HG02642 (cell line): ENCODE results near the gene SGTB.
"Not testable (repeated sequence)": the region's sequence is repeated elsewhere in the genome, so short reads cannot be mapped to it uniquely, and the experiment has no call there.

ENCODE experiments used
- ATAC-seq: cut with Tn5 transposase; IDR thresholded peaks from one replicate; pipeline ENCODE4 v1.9.1; 2021; ENCODE audit warnings: mild to moderate bottlenecking; ENCODE audit not compliant: unreplicated experiment, poor library complexity

The SGTB gene

DNA sequence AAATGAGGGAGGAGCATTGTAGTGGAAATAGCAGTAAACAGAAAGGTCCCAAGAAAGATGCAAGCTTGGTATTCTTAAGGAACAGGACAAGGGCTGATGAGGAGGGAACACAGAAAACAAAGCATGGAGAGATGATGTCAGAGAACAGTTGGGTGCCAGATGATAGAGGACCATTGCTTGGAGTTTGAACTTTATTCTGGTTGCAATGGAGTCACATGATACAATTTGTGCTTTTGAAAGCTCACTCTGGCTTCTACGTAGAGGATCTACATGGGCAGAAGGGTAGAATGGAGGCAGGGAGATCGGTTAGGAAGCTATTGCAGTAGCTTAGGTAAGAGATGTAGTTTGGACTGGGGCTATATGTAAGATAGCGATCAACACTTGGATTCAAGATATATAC is 39.8 kb downstream of the SGTB start:
- ATAC-seq, result no peak

DNA sequence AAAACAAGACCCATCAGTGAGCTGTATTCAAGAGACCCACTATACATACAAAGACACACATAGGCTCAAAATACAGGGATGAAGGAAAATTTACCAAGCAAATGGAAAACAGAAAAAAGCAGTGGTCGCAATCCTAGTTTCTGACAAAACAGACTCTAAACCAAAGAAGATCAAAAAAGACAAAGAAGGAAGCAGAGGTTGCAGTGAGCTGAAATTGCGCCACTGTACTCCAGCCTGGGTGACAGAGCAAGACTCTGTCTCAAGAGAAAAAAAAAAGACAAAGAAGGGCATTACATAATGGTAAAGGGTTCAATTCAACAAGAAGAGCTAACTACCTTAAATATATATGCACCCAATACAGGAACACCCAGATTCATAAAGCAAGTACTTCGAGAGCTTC is 45.9 kb downstream of the SGTB start:
- not testable (repeated sequence) for ATAC-seq

DNA sequence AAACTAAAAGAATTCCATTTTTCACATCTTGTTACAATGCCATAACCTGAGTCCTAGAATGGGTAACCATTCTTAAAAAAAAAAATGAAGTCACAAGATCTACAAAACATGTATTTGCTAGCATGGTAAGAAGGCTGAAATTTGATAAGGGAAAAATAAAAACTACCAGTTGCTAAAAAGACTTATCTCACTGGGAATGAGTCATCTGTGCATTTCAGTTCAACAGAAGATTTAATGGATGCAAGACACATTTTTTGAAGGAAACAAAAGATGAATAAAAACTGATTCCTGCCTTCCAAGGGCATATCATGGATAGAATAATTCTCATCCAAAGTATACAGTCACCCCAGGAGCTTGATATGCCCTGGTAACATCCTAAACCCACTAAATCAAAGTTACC is 47.2 kb downstream of the SGTB start:
- ATAC-seq, result no peak

DNA sequence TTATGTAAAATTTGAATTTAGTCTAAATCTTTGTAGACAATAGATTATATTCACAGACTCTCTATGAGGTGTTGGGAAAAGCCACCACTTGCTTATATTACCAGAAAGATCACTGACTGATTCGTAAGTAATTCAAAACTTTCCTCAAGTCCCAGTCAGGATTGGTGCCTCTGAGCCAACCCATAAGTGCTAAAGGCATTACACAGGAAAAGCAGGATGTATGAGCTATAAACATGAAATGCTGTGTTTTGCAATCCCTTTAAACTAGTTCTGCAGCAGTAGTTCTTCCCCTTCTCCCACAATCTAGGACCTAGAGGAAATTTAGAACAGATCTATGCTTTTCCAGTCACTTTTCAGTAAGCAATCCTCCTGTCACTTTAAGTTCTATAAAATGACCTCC is 49.1 kb downstream of the SGTB start:
- no peak for ATAC-seq

DNA sequence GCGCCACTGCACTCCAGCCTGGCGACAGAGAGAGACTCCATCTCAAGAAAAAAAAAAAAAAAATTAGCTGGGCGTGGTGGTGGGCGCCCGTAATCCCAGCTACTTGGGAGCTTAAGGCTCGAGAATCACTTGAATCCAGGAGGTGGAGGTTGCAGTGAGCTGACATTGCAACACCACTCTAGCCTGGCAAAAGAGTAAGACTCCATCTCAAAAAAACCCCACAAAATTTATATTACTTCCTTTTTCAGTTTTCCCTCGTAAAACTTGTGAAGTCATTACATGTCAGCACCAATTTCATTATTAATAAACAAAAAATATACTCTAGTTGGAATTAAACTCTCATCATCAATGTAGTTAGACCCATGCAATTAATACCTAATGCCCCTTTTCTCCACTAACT is 53.2 kb downstream of the SGTB start:
- no peak for ATAC-seq

DNA sequence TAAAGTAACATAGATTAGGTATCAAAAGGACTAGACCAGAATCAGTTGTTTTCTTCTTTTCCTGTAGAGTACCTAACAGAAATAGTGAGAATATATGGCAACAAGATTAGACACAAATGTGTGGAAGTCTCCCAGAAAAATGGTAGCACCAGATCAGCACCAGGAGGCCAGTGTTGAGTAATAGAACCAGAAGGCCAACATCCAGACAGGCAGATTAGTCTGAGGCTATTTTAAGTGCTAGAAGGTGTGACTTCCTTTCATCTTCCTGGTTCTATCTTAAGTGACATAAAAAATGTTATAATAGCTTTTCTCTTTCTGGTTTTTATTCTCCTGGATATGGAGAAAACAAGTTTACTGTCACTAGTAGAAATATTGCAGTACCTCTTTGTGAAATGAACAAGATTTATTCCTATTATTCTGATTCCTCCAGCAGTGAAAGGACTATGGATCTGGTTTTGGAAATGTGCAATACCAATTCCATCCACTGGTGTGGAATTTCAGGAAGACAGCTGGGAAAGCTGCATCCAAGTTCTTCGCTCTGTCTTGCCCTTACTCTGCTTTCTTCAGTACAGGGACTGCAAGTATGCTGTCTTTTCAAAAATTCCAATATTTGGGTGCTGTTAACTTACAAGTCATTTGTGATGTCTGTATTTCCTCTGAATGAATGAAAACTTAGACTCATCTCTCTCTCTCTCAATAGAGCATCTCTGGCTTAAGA is 57.9 kb downstream of the SGTB start:
- no peak for ATAC-seq

DNA sequence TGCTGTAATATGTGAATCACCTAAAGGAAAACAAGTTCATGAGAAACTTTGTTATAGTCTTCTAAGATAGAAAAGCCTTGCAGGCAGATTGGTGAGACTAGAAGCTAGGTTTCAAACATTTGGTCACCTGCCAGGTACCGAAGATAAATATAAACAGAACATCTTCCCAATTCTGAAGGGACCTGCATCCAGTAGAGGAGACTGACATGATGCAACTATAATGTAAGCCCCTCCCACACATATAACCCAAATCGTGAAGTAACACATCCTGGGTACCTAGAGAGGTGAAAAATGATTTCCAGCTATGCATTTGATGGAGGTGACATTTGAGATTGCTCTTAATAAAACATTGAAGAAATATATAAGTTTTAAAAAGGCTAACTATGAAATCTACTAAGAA is 67.2 kb downstream of the SGTB start:
- no peak for ATAC-seq

DNA sequence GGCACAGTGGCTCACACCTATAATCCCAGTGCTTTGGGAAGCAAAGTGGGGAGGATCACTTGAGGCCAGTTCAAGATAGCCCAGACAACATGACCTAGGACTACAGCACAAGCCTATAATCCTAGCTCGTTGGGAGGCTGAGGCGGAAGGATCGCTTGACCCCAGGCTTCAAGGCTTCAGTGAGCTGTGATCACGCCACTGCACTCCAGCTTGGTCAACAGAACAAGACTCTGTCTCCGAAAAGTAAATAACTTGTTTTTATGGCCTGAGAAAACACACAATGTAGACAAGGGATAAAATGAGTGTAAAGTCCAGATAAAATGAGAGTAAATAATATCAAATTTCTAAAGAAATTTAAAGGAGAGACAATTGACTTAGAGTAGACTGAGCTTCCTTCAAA is 70.8 kb downstream of the SGTB start:
- ATAC-seq, result no peak

DNA sequence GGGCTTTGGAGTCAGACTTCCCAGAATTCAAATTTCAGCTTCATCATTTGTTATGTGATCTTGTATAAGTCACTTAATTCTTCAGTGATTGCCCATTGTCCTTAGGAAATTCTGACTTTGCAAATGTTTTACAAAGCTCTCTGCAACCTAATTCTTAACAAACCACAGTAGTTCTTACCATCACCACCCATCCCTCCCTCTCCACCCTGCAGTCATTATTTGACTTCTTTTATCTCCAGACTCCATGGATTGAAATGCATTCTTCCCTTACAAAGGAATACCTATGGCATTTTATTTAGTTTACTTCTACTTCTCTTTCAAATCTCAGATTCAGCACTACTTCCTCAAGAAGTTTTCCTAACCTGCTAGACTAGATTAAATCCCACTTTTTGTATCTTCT is 74.0 kb downstream of the SGTB start:
- no peak for ATAC-seq

DNA sequence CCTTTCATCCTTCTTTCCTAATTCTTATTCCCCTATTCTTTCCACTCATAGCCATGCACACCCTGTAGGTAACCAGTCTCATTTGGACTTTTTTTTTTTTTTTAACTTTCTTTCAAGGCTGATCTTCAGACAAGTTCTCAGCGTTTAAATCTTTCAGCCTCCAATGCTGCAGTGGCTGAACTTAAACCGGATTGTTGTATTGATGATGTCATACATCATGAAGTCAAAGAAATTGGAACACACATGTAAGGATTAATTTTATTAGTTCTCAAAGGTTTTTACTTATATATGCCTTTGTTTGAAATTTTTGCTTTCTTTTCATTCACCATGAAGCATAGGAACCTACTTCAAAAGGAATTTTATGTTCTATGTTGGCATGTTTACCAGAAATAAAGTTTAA is 75.0 kb downstream of the SGTB start:
- ATAC-seq, result no peak

DNA sequence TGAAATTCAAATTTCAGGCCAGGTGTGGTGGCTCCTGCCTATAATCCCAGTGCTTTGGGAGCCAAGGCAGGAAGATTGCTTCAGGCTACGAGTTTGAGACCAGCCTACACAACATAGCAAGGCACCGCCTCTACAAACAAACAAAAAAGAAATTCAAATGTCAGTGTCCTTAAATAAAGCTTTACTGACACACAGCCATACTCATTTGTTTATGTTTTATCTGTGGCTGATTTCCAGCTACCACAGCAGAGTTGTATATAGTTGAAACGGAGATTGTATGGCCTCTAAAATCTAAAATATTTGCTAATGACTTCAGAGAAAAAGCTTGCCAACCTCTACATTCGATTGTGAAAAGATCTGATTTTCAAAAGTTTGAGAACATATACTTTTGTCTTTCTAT is 81.7 kb downstream of the SGTB start:
- ATAC-seq, result no peak

DNA sequence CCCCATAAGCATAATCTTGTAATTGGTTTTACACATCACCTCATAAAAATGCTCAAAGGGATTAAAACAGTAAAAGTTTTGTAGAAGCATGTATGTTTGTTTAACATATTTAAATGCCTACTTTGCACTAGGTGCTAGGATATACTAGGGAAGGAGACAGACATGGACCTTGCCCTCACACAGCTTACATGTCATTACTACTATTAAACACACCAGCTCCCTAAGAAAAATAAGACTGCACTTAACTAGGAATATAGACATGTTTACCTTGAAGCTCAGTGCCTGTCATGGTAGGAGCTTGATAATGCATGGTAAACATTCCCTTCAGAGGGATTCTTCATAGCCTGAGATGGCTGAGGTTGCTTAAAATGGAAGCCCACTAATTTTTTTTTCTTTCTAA is 90.9 kb downstream of the SGTB start:
- ATAC-seq, result no peak

DNA sequence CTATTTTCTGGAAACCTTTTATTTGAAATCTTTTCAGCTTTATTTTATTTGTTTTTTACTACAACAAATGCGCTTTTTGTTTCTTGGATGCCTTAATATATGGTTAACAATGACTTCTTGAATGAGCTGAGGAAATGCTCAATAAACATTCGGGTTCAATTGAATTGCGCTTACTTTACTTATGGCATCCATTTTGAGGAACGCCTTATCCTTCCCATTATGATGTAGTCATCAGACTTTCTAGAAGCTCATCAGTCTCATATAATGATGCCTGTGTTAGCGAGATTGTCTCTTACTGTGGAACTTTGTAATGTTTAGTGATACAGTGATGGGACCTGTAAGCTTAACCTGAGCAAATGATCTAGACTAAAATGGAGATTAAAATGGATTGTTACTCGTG is 96.2 kb downstream of the SGTB start:
- no peak for ATAC-seq

DNA sequence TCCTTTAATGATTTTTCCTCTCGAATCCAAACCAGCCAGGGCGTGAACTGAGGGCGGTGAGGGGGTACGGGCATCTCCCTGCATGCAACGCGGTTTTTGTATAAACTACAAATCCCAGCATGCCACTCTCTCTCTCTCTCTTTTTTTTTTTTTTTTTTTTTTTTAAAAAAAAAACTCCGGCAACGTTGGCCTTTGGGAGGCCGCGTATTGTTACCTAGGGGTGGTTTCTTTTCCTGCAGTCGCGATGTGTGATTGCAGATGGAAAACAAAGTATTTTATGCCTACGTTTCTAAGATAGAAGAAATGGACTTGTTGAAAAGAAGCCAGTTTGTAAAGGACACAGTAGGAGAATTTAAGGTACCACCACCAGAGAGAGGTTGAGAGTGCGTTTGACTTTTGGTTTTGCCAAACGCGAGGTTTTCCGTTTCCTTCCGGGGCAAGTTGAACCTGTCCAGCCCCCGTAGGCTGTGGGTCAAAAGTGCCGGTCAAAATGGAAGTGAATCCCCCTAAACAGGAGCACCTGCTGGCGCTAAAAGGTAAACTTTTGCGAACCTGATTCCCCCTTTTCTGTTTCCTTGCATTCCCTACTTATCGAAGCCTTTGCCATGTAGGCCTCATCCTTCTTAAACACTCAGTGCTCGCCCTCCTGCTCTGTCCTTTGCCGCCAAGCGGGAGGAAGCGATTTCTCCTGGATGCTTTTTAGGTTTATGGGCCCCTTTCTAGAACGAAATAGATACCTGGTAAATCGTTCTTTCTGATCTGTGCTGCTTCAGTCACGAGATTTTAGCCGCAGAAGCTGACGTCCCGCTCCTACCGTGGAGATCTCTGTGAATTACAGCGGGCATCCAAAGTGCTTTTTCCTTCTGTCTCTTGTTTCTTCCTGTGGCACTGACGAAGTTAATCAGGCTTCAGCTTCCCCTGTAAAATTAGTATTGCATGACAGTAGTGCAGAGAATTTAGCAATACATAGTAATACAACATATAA is 97.0 kb downstream of the SGTB start, which contains the start of the genes SHLD3 and TRAPPC13:
Gene SHLD3 (plus strand): TSS at position 457 of the 985 bp plus-strand sequence. CDS start 4,561 bp downstream, outside the sequence.
Gene TRAPPC13 (plus strand): TSS at position 457 of the 985 bp plus-strand sequence. CDS start 34 bp downstream, at position 491.
- ATAC-seq, result peak; percentile 79

DNA sequence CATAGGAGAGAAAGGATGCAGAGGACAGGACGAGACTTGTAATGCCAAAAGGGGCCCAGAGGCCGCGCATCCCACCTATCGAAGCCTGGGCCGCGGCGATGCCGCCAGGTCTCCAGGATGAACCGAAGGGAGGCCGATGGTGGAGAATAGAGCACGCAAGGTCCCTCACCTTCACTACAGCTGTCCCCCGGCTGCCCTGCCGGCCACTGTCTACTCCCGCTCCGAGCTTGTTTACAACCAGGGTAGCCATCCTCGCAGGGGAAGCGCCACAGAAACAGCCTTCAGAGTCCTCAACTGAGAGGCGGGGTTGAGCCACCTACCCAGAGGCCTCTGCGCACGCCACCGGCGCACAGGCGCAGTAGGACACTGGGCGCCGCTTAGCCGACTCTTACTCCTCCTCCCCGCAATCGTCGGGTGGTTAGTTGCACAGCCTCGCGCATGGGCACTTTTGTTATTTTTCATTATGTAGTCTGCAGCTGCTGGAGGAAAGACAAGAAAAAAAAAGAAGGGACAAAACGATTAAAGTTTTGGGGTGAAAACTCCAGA is 97.8 kb downstream of the SGTB start, which contains the start of gene TRIM23:
Gene TRIM23 (minus strand): TSS at position 309 of the 546 bp plus-strand sequence. CDS start 59 bp downstream, at position 250.
- peak; percentile 97 for ATAC-seq

DNA sequence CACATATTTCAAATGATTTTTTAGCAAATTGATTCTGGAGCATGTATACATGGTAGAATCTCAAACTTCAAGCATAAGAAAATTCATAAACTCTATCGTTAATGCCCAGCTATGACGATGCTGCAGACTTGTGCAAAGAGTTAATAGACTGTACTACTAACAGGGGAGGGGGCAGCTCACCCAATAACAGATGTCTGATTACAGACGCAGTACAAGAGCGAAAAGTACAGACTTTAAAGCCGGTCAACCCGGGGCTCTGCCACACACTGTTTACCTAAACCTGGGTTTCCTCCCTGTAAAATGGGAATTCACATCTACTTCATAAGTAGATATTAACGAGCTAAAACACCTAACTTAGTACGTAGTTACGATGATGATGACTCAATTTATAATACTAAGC is 98.4 kb downstream of the SGTB start:
- ATAC-seq, result no peak

DNA sequence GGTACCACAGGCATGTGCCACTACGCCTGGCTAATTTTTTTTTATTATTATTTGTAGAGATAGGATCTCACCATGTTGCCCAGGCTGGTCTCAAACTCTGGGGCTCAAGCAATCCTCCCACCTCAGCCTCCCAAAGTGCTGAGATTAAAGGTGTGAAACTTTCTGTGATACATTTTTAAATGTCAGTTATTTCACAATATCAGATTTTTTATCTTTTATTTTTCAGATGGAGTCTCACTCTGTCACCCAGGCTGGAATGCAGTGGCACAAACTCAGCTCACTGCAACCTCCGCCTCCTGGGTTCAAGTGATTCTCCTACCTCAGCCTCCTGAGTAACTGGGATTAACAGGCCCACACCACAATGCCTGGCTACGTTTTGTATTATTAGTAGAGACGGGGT is 99.9 kb downstream of the SGTB start:
- not testable (repeated sequence) for ATAC-seq

DNA sequence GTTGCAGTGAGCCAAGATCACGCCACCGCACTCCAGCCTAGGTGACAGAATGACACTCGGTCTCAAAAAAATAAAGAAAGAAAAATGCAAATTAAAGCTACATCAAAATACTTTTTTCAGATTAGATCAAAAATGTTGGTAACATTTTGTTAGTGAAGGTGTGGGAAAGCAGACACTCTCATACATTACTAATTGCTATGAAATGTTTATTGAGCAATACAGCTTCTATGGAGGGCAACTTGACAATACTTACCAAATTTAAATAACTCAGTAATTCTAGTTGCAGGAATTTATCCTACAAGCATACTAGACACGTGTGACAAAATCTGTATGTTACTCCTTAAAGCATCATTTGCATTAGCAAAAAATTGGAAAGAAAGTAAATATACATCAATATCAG is 101.9 kb downstream of the SGTB start:
- ATAC-seq, result no peak
